ENCODE measurements around the gene DGKG. TPM values are rescaled to one million over a fixed set of nuclear protein-coding genes. Genes with fewer than 3 reads are reported as not detected.

The DGKG gene
- total RNA-seq, 4 donors from 2014 or later: 14.5 to 35.1 (median 20.3) TPM

- intact Hi-C loops (cut with DNase I): no loop called here
- peaks cover 12 to 17% of the 10 kb centered on the region in 2 donors for H3K4me1 ChIP-seq
- no peak for TF ChIP-seq POLR2A (IDR thresholded peaks at IDR 0.05)
- TF ChIP-seq, protein P1, sequence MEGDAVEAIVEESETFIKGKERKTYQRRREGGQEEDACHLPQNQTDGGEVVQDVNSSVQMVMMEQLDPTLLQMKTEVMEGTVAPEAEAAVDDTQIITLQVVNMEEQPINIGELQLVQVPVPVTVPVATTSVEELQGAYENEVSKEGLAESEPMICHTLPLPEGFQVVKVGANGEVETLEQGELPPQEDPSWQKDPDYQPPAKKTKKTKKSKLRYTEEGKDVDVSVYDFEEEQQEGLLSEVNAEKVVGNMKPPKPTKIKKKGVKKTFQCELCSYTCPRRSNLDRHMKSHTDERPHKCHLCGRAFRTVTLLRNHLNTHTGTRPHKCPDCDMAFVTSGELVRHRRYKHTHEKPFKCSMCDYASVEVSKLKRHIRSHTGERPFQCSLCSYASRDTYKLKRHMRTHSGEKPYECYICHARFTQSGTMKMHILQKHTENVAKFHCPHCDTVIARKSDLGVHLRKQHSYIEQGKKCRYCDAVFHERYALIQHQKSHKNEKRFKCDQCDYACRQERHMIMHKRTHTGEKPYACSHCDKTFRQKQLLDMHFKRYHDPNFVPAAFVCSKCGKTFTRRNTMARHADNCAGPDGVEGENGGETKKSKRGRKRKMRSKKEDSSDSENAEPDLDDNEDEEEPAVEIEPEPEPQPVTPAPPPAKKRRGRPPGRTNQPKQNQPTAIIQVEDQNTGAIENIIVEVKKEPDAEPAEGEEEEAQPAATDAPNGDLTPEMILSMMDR (IDR thresholded peaks at IDR 0.05): no peak
- no peak overlapping the region for H3K4me3 ChIP-seq (replicated peaks in 1 of 3)
- peak; percentile 8 to 40 for DNase-seq
- WGBS, 2 donors: 24 to 28% methylated on average over 2 of the region's 2 CpGs
- no peak overlapping the region for H3K27ac ChIP-seq
- no peaks in the 10 kb centered on the region for H3K9me3 ChIP-seq
- H3K27me3 ChIP-seq: no peaks in the 10 kb centered on the region
- H3K36me3 ChIP-seq: no peaks in the 10 kb centered on the region
Measured at GRCh38 chr3:186121968-186122367, 240.1 kb downstream of the DGKG start.

- H3K27me3 ChIP-seq: no peaks in the 10 kb centered on the region
- no peak for TF ChIP-seq POLR2A (IDR thresholded peaks at IDR 0.05)
- TF ChIP-seq, protein P1 (IDR thresholded peaks at IDR 0.05): no peak
- DNase-seq: no peak
- 80 to 86% methylated on average over 6 of the region's 6 CpGs for WGBS, 2 donors
- H3K9me3 ChIP-seq: no peaks in the 10 kb centered on the region
- intact Hi-C loops (cut with DNase I): no loop called here
- H3K4me1 ChIP-seq: peaks cover 12 to 17% of the 10 kb centered on the region in 2 donors
- H3K4me3 ChIP-seq (replicated peaks in 1 of 3): no peak overlapping the region
- H3K36me3 ChIP-seq: no peaks in the 10 kb centered on the region
- no peak overlapping the region for H3K27ac ChIP-seq
Measured at GRCh38 chr3:186121278-186121677, 240.8 kb downstream of the DGKG start.

DNA sequence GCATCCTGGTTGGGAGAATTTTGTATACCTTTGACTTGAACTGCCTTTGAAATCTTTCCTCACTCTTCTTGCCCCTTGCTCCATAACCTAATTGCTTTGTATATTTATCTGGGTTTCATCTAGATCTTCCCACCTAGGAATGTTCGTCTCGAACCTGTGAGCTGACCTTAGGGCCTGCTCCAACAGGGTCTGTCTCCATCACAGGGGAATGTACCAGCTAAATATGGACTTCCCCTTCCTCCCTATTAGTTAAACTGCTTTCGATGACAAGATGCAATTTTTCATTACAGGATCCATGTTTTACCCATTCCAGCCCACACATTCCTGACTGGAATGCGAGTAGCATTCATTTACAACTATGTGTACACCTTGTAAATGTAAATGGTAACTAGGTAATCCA, 242.5 kb downstream of the DGKG start:
- no peak for TF ChIP-seq POLR2A (IDR thresholded peaks at IDR 0.05)
- TF ChIP-seq, protein P1 (IDR thresholded peaks at IDR 0.05): no peak
- intact Hi-C loops (cut with DNase I): no loop called here

DNA sequence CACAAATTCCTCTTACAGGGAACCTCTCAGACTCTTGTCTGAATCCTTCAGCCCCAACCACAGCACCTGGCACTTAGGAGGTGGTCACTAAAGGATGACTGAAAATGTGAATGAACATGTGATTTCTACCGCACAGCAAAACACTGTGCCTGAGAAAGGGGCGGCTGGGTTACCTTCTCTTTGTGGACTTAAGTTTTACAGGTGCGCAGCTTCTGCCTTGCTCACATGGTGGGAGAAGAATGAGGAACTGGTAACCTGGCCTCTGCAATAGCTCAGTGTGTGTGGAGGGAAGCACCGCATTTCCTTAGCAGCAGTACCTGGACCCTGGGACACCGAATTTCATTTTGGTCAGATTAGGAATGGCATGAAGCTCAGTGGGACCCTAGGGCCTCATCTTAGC, 243.3 kb downstream of the DGKG start:
- WGBS, 2 donors: 82 to 95% methylated on average over 5 of the region's 5 CpGs
- Histone ChIP-seq H3K4me1 (peaks cover 3 to 5% of the 10 kb centered on the region in 2 donors), H3K9me3 (no peaks in the 10 kb centered on the region), H3K4me3 (replicated peaks in 1 of 3) (no peak overlapping the region), H3K36me3 (no peaks in the 10 kb centered on the region), H3K27me3 (no peaks in the 10 kb centered on the region), H3K27ac (no peak overlapping the region)
- TF ChIP-seq, protein P1 (IDR thresholded peaks at IDR 0.05): no peak
- DNase-seq: no peak
- intact Hi-C loops (cut with DNase I): no loop called here

More for the DNA sequence above, 242.5 kb downstream of the DGKG start:
- H3K4me3 ChIP-seq (replicated peaks in 1 of 3): no peak overlapping the region
- H3K27ac ChIP-seq: no peak overlapping the region
- H3K36me3 ChIP-seq: no peaks in the 10 kb centered on the region
- 83 to 84% methylated on average over 4 of the region's 4 CpGs for WGBS, 2 donors
- H3K9me3 ChIP-seq: no peaks in the 10 kb centered on the region
- H3K4me1 ChIP-seq: peaks cover 11 to 12% of the 10 kb centered on the region in 2 donors
- no peaks in the 10 kb centered on the region for H3K27me3 ChIP-seq
- no peak for DNase-seq

DNA sequence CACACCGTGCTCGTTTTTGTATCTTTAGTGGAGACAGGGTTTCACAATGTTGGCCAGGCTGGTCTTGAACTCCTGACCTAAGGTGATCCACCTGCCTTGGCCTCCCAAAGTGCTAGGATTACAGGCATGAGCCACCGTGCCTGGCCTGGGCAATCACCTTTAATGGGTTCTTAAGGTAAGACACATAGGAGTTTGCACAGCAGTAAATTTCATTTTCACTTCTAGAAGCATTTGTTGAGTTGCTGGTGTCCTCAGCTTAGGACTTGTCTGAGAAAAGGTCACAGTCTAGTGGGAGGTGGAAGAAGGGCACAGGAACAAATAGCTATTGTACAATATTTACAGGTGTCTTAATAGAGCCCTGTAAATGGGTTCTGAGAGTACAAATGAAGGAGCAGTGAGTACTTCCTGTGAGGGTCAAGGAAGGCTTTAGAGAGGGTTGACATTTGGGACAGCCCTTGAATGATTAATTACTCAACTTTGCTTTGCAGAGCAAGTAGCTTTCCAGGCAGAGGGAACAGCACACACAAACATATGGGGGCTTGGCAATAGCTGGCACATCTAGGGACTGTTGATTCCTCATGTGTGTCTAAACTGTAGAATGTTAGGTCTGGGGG, 244.4 kb downstream of the DGKG start:
- Histone ChIP-seq H3K4me1 (peaks cover 0 to 5% of the 10 kb centered on the region in 2 donors), H3K36me3 (no peaks in the 10 kb centered on the region), H3K27ac (no peak overlapping the region), H3K27me3 (no peaks in the 10 kb centered on the region), H3K4me3 (replicated peaks in 1 of 3) (no peak overlapping the region), H3K9me3 (no peaks in the 10 kb centered on the region)
- 95% methylated on average over 3 of the region's 3 CpGs for WGBS, 2 donors
- no peak for DNase-seq
- intact Hi-C loops (cut with DNase I): no loop called here
- no peak for TF ChIP-seq POLR2A (IDR thresholded peaks at IDR 0.05)
- TF ChIP-seq, protein P1 (IDR thresholded peaks at IDR 0.05): no peak
